ENCODE data around the gene LRP8.

- TF ChIP-seq EZH2phosphoT487 (IDR thresholded peaks at IDR 0.05; ENCODE audit: insufficient read depth, low read depth) (no peak), EZH2 (IDR thresholded peaks at IDR 0.05; ENCODE audit: insufficient read depth, poor library complexity, severe bottlenecking) (no peak)
Measured at GRCh38 chr1:53278298-53278725, 49.6 kb downstream of the LRP8 start.

Measured in GM23248 (cell line).